OCI-LY7 (cell line): ENCODE measurements around the gene DOCK3. TPM values are rescaled to one million over a fixed set of nuclear protein-coding genes. Genes with fewer than 3 reads are reported as not detected.
"Not testable (repeated sequence)": the region's sequence is repeated elsewhere in the genome, so short reads cannot be mapped to it uniquely, and the experiment has no call there.

Experiments used
- BruUV-seq: library from RNA; stranded (reverse); fragments of 400-500 nt; replicated peaks from 2 replicates; lab custom pipeline; 2021; lab: Mats Ljungman, UMichigan
- CTCF ChIA-PET: fragments of 300-600 bp; sonication (Branson Sonifier 250); formaldehyde crosslinking; loops from one replicate; lab custom pipeline; 2022; ENCODE audit warnings: antibody characterized with exemption; ENCODE audit not compliant: unreplicated experiment; lab: Charles Lee
- POLR2A ChIA-PET: fragments of 300-600 bp; sonication (Branson Sonifier 250); formaldehyde crosslinking; loops from one replicate; lab custom pipeline; 2022; ENCODE audit warnings: antibody characterized with exemption; lab: Charles Lee
- DNase-seq: peaks from one replicate; pipeline ENCODE4 v3.0.0-alpha.2; 2015; ENCODE audit warnings: low spot score
- H2AFZ ChIP-seq: fragments of 200-600 bp; sonication (generic), shearing (Covaris generic); 2 replicates; pipeline ENCODE4 v1.6.1; 2014; ENCODE audit warnings: mild to moderate bottlenecking, antibody characterized with exemption, low read length, moderate library complexity
- H3K27ac ChIP-seq: fragments of 200-600 bp; sonication (generic); 2 replicates; pipeline ENCODE4 v1.5.1; 2014; ENCODE audit warnings: mixed run types, low read depth, mild to moderate bottlenecking, moderate library complexity, low read length, inconsistent platforms; ENCODE audit not compliant: poor library complexity, severe bottlenecking
- H3K36me3 ChIP-seq: fragments of 200-600 bp; sonication (generic); 2 replicates; pipeline ENCODE4 v1.6.1; 2014; ENCODE audit warnings: mild to moderate bottlenecking, antibody characterized with exemption, low read length, moderate library complexity, mixed read lengths; ENCODE audit not compliant: insufficient read depth
- H3K4me1 ChIP-seq: fragments of 200-600 bp; sonication (generic); 2 replicates; pipeline ENCODE4 v1.5.1; 2014; ENCODE audit warnings: mild to moderate bottlenecking, low read length; ENCODE audit not compliant: insufficient read depth, poor library complexity, severe bottlenecking
- H3K4me2 ChIP-seq: fragments of 200-600 bp; sonication (generic); 2 replicates; pipeline ENCODE4 v1.6.1; 2014; ENCODE audit warnings: mild to moderate bottlenecking, low read length
- H3K4me3 ChIP-seq: fragments of 200-600 bp; sonication (generic); 2 replicates; pipeline ENCODE4 v1.5.1; 2014; ENCODE audit warnings: mild to moderate bottlenecking, low read depth, low read length; ENCODE audit not compliant: poor library complexity, severe bottlenecking
- H3K79me2 ChIP-seq: fragments of 200-600 bp; sonication (generic); 2 replicates; pipeline ENCODE4 v1.6.1; 2016; ENCODE audit warnings: low read depth, mild to moderate bottlenecking, low read length, moderate library complexity, mixed read lengths; ENCODE audit not compliant: insufficient read depth
- H3K9me2 ChIP-seq: fragments of 200-600 bp; sonication (generic); 2 replicates; pipeline ENCODE4 v1.6.1; 2016; ENCODE audit warnings: mild to moderate bottlenecking, low read length, mixed read lengths; ENCODE audit not compliant: insufficient read depth
- H3K9me3 ChIP-seq: fragments of 200-600 bp; sonication (generic); 2 replicates; pipeline ENCODE4 v1.6.1; 2014; ENCODE audit warnings: mild to moderate bottlenecking, mixed run types, low read length, mixed read lengths
- H4K20me1 ChIP-seq: fragments of 200-600 bp; sonication (generic); 2 replicates; pipeline ENCODE4 v1.6.1; 2014; ENCODE audit warnings: mild to moderate bottlenecking, antibody characterized with exemption, low read length, moderate library complexity, mixed read lengths; ENCODE audit not compliant: insufficient read depth
- EZH2phosphoT487 ChIP-seq: fragments of 200-600 bp; sonication (generic); IDR thresholded peaks from 2 replicates; pipeline ENCODE4 v1.6.1; 2018; ENCODE audit warnings: low read depth, borderline replicate concordance, mild to moderate bottlenecking, mixed run types, antibody characterized with exemption, low read length, moderate library complexity, mixed read lengths
- intact Hi-C: fragments of 100-400 bp; cut with micrococcal nuclease; formaldehyde crosslinking; loops from one replicate; pipeline ENCODE4 v1.10.0; 2022; ENCODE audit not compliant: unreplicated experiment
- total RNA-seq, 2 experiments: library from RNA; depleted of rRNA in 1 of 2; stranded (reverse); fragments of >200 nt in 1 of 2; shearing (Covaris generic) in 1 of 2; gene quantifications; 2 replicates each; pipeline ENCODE4 v1.2.3, GENCODE V29; 2014 to 2022
- TF ChIP-seq, protein P1 (sequence below): fragments of 200-600 bp; sonication (generic); conservative IDR thresholded peaks from 2 replicates; pipeline ENCODE4 v1.5.1; 2014; ENCODE audit warnings: mild to moderate bottlenecking, antibody characterized with exemption, low read length, moderate library complexity, mixed read lengths

DOCK3 gene
- total RNA-seq, 2 experiments from 2014 or later = not detected

DNA sequence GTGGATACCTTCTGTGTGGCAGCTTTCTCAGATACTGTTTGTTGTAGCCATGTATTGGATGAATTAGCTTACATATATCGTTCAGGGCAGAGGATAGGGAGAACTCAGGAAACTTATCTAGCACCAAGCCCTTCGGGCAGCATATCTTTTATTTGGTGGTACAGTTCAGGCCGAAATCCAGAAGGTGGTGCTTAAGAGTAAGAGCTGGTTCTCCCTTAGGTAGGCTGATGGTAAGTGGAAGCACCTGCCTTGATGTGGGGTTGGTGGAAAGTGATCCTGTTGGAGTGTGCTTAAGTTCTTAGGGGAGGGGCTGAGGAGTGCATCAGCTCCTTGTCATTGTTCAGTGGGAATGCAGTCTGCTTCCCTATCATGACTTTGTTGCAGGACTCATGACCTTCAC is 187.5 kb downstream of the DOCK3 start:
- Histone ChIP-seq H3K4me3 (no peak overlapping the region), H2AFZ (no peak overlapping the region), H3K27ac (no peak overlapping the region), H3K9me3 (no peaks in the 10 kb centered on the region), H3K79me2 (no peaks in the 10 kb centered on the region), H3K4me2 (no peak overlapping the region), H4K20me1 (no peaks in the 10 kb centered on the region), H3K36me3 (no peaks in the 10 kb centered on the region), H3K4me1 (no peaks in the 10 kb centered on the region), H3K9me2 (no peaks in the 10 kb centered on the region)
- POLR2A ChIA-PET = interaction anchor here (1.0 kb wide), 1 partner anchor 13 kb away, joined by 3 read pairs; no protein-coding TSS in a partner anchor
- TF ChIP-seq, protein P1, sequence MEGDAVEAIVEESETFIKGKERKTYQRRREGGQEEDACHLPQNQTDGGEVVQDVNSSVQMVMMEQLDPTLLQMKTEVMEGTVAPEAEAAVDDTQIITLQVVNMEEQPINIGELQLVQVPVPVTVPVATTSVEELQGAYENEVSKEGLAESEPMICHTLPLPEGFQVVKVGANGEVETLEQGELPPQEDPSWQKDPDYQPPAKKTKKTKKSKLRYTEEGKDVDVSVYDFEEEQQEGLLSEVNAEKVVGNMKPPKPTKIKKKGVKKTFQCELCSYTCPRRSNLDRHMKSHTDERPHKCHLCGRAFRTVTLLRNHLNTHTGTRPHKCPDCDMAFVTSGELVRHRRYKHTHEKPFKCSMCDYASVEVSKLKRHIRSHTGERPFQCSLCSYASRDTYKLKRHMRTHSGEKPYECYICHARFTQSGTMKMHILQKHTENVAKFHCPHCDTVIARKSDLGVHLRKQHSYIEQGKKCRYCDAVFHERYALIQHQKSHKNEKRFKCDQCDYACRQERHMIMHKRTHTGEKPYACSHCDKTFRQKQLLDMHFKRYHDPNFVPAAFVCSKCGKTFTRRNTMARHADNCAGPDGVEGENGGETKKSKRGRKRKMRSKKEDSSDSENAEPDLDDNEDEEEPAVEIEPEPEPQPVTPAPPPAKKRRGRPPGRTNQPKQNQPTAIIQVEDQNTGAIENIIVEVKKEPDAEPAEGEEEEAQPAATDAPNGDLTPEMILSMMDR = 0 out of 2 replicates have a peak, but pooled peaks have one; percentile 19
- no peak for TF ChIP-seq EZH2phosphoT487
- BruUV-seq = no TSS peak
- no peak for DNase-seq
- CTCF ChIA-PET = no interaction called here
- intact Hi-C loops = no loop called here

DNA sequence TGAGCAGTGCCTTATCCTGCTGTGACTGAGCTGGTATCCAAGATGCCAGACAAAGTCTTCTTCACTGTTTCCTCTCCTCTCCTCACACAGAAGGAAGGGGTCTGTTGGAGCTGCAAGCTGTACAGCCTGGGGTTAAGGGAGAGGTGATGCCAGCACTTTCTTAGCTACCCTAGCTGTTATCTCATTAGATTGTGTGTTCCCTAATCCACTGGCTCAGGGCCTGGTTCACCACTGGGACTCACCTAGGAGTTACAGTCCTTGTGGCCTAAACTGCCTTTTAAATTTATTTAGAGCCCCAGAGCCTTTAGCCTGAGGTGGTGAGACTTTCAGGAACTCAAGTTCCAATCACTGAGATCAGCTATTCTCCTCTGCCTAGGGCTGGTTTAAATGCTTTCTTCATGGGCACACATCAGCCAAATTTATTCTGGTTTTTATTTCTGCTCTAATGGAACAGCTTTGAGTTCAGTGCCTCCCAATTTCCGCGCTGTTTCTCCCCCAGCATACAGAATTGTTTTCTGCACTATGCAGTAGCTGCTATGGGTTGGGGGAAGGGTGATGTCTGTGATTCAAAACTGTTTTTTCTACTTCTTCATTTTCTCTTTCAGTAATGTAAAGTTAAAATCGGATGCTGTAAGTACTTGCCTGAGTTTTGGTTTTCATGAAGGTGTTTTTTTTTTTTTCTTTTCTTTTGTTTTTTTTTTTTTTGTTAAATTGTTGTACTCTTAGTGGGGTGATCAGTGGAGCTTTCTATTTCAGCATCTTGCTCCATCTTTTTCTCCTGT is 198.8 kb downstream of the DOCK3 start:
- CTCF ChIA-PET = no interaction called here

DNA sequence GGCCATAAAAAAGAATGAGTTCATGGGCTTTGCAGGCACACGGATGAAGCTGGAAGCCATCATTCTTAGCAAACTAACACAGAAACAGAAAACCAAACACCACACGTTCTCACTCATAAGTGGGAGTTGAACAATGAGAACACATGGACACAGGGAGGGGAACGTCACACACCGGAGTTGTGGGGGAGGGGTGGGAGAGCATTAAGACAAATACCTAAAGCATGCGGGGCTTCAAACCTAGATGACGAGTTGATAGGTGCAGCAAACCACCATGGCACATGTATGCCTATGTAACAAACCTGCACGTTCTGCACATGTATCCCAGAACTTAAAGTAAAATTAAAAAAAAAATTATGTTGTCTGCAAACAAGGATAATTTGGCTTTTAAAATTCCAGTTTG is 200.1 kb downstream of the DOCK3 start:
- H3K79me2 ChIP-seq, DNase-seq, H3K27ac ChIP-seq, intact Hi-C loops, H3K4me3 ChIP-seq, H3K9me2 ChIP-seq, H3K4me1 ChIP-seq, BruUV-seq, CTCF ChIA-PET, H3K36me3 ChIP-seq, H2AFZ ChIP-seq, H3K9me3 ChIP-seq, H3K4me2 ChIP-seq, H4K20me1 ChIP-seq: not testable (repeated sequence)
- POLR2A ChIA-PET = interaction anchor here (0.7 kb wide), 1 partner anchor 17 kb away, joined by 6 read pairs; no protein-coding TSS in a partner anchor

More for the DNA sequence above, 198.8 kb downstream of the DOCK3 start:
- intact Hi-C loops = no loop called here
- TF ChIP-seq, protein P1 = no peak
- no peak for TF ChIP-seq EZH2phosphoT487
- Histone ChIP-seq H3K4me3 (no peak overlapping the region), H3K4me1 (no peaks in the 10 kb centered on the region), H3K27ac (no peak overlapping the region), H3K9me2 (no peaks in the 10 kb centered on the region), H2AFZ (no peak overlapping the region), H3K4me2 (no peak overlapping the region), H4K20me1 (no peaks in the 10 kb centered on the region), H3K79me2 (no peaks in the 10 kb centered on the region), H3K36me3 (no peaks in the 10 kb centered on the region), H3K9me3 (no peaks in the 10 kb centered on the region)
- DNase-seq = no peak
- no TSS peak for BruUV-seq
- POLR2A ChIA-PET = interaction anchor here (0.9 kb wide), 1 partner anchor 15 kb away, joined by 3 read pairs; no protein-coding TSS in a partner anchor
